Measurements from ENCODE around the gene FBXO42. TPM values are rescaled to one million over a fixed set of nuclear protein-coding genes. Genes with fewer than 3 reads are reported as not detected.

The FBXO42 gene
- total and polyA plus RNA-seq, 9 of the 15 experiments (the other 6 are each of a cell fraction or from before 2014, with no cell fraction given), result 7.2 to 24.8 (median 17.4) TPM

GRCh38 chr1:16206547-16207317 lies 145.5 kb downstream of the FBXO42 start (continued):
- TF ChIP-seq MCM2 (IDR thresholded peaks at IDR 0.05; ENCODE audit: low read depth) (no peak), HSF4 (CRISPR knock-in tag; IDR thresholded peaks at IDR 0.05; ENCODE audit: borderline replicate concordance) (no peak), ZNF696 (CRISPR knock-in tag; conservative IDR thresholded peaks at IDR 0.05) (no peak), BCL6 (CRISPR knock-in tag; IDR thresholded peaks at IDR 0.05) (no peak), NBN (IDR thresholded peaks at IDR 0.05; ENCODE audit: low read depth) (peak; percentile 83), BHLHE40 (IDR thresholded peaks at IDR 0.05; ENCODE audit: low read length) (no peak), ZNF318 (IDR thresholded peaks at IDR 0.05; ENCODE audit: borderline replicate concordance in 1 of 2, low read depth in 1 of 2) (no peak), ZKSCAN8 (CRISPR knock-in tag; IDR thresholded peaks at IDR 0.05) (no peak), ARNT (IDR thresholded peaks at IDR 0.05) (no peak), TCFL5 (CRISPR knock-in tag; conservative IDR thresholded peaks at IDR 0.05) (no peak), BRCA1 (IDR thresholded peaks at IDR 0.05) (no peak), BRCA1 (CRISPR knock-in tag; IDR thresholded peaks at IDR 0.05) (no peak), TARDBP (IDR thresholded peaks at IDR 0.05) (peak; percentile 59; the same call in 1 of the 2 replicates), ZNF449 (CRISPR knock-in tag; IDR thresholded peaks at IDR 0.05) (no peak)
- TF ChIP-seq, protein P1, sequence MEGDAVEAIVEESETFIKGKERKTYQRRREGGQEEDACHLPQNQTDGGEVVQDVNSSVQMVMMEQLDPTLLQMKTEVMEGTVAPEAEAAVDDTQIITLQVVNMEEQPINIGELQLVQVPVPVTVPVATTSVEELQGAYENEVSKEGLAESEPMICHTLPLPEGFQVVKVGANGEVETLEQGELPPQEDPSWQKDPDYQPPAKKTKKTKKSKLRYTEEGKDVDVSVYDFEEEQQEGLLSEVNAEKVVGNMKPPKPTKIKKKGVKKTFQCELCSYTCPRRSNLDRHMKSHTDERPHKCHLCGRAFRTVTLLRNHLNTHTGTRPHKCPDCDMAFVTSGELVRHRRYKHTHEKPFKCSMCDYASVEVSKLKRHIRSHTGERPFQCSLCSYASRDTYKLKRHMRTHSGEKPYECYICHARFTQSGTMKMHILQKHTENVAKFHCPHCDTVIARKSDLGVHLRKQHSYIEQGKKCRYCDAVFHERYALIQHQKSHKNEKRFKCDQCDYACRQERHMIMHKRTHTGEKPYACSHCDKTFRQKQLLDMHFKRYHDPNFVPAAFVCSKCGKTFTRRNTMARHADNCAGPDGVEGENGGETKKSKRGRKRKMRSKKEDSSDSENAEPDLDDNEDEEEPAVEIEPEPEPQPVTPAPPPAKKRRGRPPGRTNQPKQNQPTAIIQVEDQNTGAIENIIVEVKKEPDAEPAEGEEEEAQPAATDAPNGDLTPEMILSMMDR (IDR thresholded peaks at IDR 0.05 in 2 of 3, conservative IDR thresholded peaks at IDR 0.05 in 1 of 3; ENCODE audit: insufficient read depth in 2 of 3, low read depth in 1 of 3, low read length in 3 of 3), result 0 out of 6 replicates have a peak, but pooled peaks of 1 of the 3 experiments have one; percentile 2
- TF ChIP-seq, protein P2, sequence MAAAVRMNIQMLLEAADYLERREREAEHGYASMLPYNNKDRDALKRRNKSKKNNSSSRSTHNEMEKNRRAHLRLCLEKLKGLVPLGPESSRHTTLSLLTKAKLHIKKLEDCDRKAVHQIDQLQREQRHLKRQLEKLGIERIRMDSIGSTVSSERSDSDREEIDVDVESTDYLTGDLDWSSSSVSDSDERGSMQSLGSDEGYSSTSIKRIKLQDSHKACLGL (CRISPR knock-in tag; IDR thresholded peaks at IDR 0.05; ENCODE audit: borderline replicate concordance, poor library complexity, severe bottlenecking), result no peak

All from K562 (cell line).